A549 treated with RU486 at 1 μM for 4 hours (cell line): ENCODE data around the gene SOCS4. TPM values are rescaled to one million over a fixed set of nuclear protein-coding genes. Genes with fewer than 3 reads are reported as not detected.

Source experiments
- total RNA-seq: library from RNA; stranded (reverse); fragments of 200-300 nt; extraction: Qiagen RNA extraction; gene quantifications from 5 replicates; pipeline ENCODE4 v1.2.3, GENCODE V29; 2022; ENCODE audit warnings: low read depth

The SOCS4 gene
- 4.6 to 9.7 TPM (median 9.1 TPM) in 5 replicates for total RNA-seq

GRCh38 chr14:55026793-55027561 is at the start of gene SOCS4, which contains the start of gene WDHD1:
Gene SOCS4 (plus strand): TSS chr14:55027236. CDS start chr14:55043042, 15,806 bp downstream.
Gene WDHD1 (minus strand): TSS chr14:55027099. CDS start chr14:55026787, 312 bp downstream.

GRCh38 chr14:55051423-55052268 is 24.6 kb downstream of the SOCS4 start, which contains the start of gene MAPK1IP1L:
Gene MAPK1IP1L (plus strand): TSS chr14:55051647. CDS start chr14:55061684, 10,037 bp downstream.

Other genes starting within 250 kb of the SOCS4 start
- gene GCH1, start 124.4 kb upstream of the SOCS4 start, total RNA-seq, result 1.8 to 3.8 TPM (median 3.4 TPM) in 5 replicates
- gene WDHD1, start 137 bp upstream of the SOCS4 start, total RNA-seq, result 7.7 to 13.5 TPM (median 12.8 TPM) in 5 replicates
- 103 to 120 TPM (median 114 TPM) in 5 replicates for gene MAPK1IP1L, start 24.4 kb downstream of the SOCS4 start, total RNA-seq
- 150 to 195 TPM (median 179 TPM) in 5 replicates for gene LGALS3, start 102.0 kb downstream of the SOCS4 start, total RNA-seq
- 19.2 to 42.0 TPM (median 33.7 TPM) in 5 replicates for gene DLGAP5, start 164.3 kb downstream of the SOCS4 start, total RNA-seq
- gene FBXO34, start 244.2 kb downstream of the SOCS4 start, total RNA-seq, result 10.9 to 16.3 TPM (median 14.8 TPM) in 5 replicates